ENCODE measurements around the gene EDIL3. TPM values are rescaled to one million over a fixed set of nuclear protein-coding genes. Genes with fewer than 3 reads are reported as not detected.

EDIL3 gene
- total RNA-seq, 2 experiments from 2014 or later, result not detected

DNA sequence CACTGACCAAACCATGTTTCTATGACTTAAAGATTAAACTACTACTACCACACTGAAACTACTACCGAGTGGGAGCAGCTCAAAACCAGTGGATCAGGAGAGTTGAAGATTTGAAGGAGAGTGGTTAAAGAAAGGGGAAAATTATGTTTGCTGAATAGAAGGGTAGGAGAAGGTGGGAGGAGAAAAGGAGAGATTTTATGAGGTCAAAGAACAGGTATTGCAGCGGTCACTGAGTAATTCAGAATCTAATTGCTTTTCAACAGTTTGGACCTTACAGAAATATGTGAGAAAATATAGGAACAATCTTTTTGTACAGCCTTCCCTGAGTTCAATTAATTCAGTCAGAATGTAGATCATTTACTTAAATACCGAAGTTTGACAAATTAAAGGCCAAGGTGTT, 24.6 kb downstream of the EDIL3 start:
- intact Hi-C loops (cut with micrococcal nuclease), result no loop called here
- Mint-ChIP-seq H3K36me3 (ENCODE audit: low read depth) (no peaks in the 10 kb centered on the region), H3K27me3 (no peaks in the 10 kb centered on the region), H3K9me3 (no peaks in the 10 kb centered on the region), H3K4me3 (no peak overlapping the region), H3K4me1 (ENCODE audit: low read depth) (no peaks in the 10 kb centered on the region), H3K27ac (no peak overlapping the region)
- ChIA-PET CTCF (no interaction called here), POLR2A (no interaction called here)
- ATAC-seq, result no peak
- DNase-seq, result no peak
- TF ChIP-seq, protein P1, sequence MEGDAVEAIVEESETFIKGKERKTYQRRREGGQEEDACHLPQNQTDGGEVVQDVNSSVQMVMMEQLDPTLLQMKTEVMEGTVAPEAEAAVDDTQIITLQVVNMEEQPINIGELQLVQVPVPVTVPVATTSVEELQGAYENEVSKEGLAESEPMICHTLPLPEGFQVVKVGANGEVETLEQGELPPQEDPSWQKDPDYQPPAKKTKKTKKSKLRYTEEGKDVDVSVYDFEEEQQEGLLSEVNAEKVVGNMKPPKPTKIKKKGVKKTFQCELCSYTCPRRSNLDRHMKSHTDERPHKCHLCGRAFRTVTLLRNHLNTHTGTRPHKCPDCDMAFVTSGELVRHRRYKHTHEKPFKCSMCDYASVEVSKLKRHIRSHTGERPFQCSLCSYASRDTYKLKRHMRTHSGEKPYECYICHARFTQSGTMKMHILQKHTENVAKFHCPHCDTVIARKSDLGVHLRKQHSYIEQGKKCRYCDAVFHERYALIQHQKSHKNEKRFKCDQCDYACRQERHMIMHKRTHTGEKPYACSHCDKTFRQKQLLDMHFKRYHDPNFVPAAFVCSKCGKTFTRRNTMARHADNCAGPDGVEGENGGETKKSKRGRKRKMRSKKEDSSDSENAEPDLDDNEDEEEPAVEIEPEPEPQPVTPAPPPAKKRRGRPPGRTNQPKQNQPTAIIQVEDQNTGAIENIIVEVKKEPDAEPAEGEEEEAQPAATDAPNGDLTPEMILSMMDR (IDR thresholded peaks at IDR 0.05), result no peak

DNA sequence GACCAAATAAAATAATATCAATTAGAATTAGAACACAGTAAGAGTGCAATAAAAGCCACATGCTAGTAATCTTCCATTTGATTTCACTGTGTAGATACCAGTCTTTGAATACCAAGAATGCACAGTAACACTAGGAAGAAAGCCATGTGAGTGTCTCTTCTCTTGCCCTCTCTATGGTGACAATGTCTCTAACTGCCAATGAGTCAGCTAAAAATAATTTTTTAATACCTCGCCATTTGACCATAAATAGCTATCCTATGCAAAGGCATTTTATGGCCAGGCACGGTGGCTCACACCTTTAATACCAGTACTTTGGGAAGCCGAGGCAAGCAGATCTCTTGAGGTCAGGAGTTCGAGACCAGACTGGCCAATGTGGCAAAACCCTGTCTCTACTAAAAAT, 30.6 kb downstream of the EDIL3 start:
- CTCF ChIA-PET, result no interaction called here
- Mint-ChIP-seq H3K27ac (no peak overlapping the region), H3K36me3 (ENCODE audit: low read depth) (no peaks in the 10 kb centered on the region), H3K27me3 (no peaks in the 10 kb centered on the region), H3K9me3 (no peaks in the 10 kb centered on the region), H3K4me3 (no peak overlapping the region), H3K4me1 (ENCODE audit: low read depth) (no peaks in the 10 kb centered on the region)
- ATAC-seq (no peak), DNase-seq (no peak)
- POLR2A ChIA-PET, result no interaction called here
- TF ChIP-seq, protein P1 (IDR thresholded peaks at IDR 0.05), result no peak
- intact Hi-C loops (cut with micrococcal nuclease), result no loop called here

DNA sequence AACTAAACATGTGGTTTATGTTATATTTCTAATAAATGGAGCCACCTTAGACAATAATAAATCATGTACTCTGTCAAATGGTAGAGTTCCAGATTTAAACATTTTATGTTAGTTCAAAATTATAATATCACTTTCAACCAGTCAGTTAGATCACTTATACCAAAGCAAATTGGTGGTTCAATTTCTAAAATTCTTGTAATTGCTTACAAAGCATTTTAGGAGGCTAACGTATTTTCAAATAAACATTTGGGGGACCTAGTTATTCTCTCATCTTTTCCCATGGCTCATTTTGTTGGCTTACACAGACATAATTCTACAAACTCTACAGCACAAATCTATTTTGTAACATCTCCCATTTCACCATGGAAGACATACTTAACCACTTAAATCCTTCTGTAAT, 39.9 kb downstream of the EDIL3 start:
- H3K9me3 Mint-ChIP-seq, result no peaks in the 10 kb centered on the region
- H3K27ac Mint-ChIP-seq, result no peak overlapping the region
- DNase-seq (no peak), ATAC-seq (no peak)
- POLR2A ChIA-PET, result no interaction called here
- no peaks in the 10 kb centered on the region for H3K36me3 Mint-ChIP-seq (ENCODE audit: low read depth)
- TF ChIP-seq, protein P1 (IDR thresholded peaks at IDR 0.05), result no peak
- H3K4me1 Mint-ChIP-seq (ENCODE audit: low read depth), result no peaks in the 10 kb centered on the region
- intact Hi-C loops (cut with micrococcal nuclease), result no loop called here
- no peak overlapping the region for H3K4me3 Mint-ChIP-seq
- CTCF ChIA-PET, result no interaction called here
- H3K27me3 Mint-ChIP-seq, result no peaks in the 10 kb centered on the region

DNA sequence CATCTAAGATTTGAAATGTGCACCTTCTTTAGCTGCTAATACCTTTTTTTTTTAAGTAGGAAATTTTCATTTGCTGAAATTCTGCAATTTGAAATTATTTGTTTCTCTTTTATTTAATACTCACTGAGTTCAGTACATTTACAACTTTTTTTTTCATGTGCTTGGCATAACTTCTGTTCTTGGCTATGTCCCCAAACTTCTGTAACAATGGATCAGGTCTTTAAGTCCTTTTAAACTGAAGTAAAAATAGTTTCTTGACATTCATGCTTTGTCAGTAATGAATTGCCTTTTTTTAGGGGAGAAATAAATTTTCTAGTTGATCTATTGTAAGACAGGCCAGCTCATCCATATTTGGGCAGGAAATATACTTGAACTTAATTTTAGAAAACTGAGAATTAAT, 41.5 kb downstream of the EDIL3 start:
- TF ChIP-seq, protein P1 (IDR thresholded peaks at IDR 0.05), result no peak
- intact Hi-C loops (cut with micrococcal nuclease), result no loop called here

DNA sequence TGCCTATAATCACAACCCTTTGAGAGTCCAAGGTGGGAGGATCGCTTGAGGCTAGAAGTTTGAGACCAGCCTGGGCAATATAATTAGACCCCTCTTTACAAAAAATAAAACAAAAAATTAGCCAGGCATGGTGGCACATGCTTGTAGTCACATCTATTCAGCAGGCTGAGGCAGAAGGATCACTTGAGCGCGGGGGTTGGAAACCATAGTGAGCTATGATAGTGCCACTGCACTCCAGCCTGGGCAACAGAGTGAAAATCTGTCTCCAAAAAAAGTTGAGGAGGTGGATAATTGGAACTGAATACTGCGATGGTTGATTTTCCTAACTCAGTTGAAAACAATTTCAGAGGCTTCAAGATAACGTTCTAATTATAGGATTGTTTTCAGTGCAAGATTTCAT, 52.6 kb downstream of the EDIL3 start:
- no peaks in the 10 kb centered on the region for H3K4me1 Mint-ChIP-seq (ENCODE audit: low read depth)
- ATAC-seq, result no peak
- no peaks in the 10 kb centered on the region for H3K36me3 Mint-ChIP-seq (ENCODE audit: low read depth)
- H3K4me3 Mint-ChIP-seq, result no peak overlapping the region
- CTCF ChIA-PET, result no interaction called here
- no peaks in the 10 kb centered on the region for H3K27me3 Mint-ChIP-seq
- POLR2A ChIA-PET, result no interaction called here
- peaks cover 6% of the 10 kb centered on the region for H3K9me3 Mint-ChIP-seq
- TF ChIP-seq, protein P1 (IDR thresholded peaks at IDR 0.05), result no peak
- H3K27ac Mint-ChIP-seq, result no peak overlapping the region
- intact Hi-C loops (cut with micrococcal nuclease), result no loop called here
- no peak for DNase-seq

More for the DNA sequence above, 41.5 kb downstream of the EDIL3 start:
- ChIA-PET POLR2A (no interaction called here), CTCF (no interaction called here)
- Mint-ChIP-seq H3K4me3 (no peak overlapping the region), H3K36me3 (ENCODE audit: low read depth) (no peaks in the 10 kb centered on the region), H3K27ac (no peak overlapping the region), H3K9me3 (no peaks in the 10 kb centered on the region), H3K27me3 (no peaks in the 10 kb centered on the region), H3K4me1 (ENCODE audit: low read depth) (no peaks in the 10 kb centered on the region)
- DNase-seq (no peak), ATAC-seq (no peak)
